NOMO-1 (cell line): ENCODE results near the gene IQCH.

Experiments
- DNase-seq, 2 experiments: peaks; one replicate each; lab custom pipeline; 2025; ENCODE audit not compliant: unreplicated experiment in 2 of 2; lab: John Stamatoyannopoulos, UW

IQCH gene

GRCh38 chr15:67521783-67522568, 267.4 kb downstream of the IQCH start:
- peak in 1 of 2 experiments; percentile 37 for DNase-seq

GRCh38 chr15:67523330-67523729, 268.7 kb downstream of the IQCH start:
- no peak for DNase-seq

GRCh38 chr15:67524235-67524634, 269.6 kb downstream of the IQCH start:
- no peak for DNase-seq

- DNase-seq: no peak
Observed at GRCh38 chr15:67528513-67528912, 273.9 kb downstream of the IQCH start.

GRCh38 chr15:67531379-67531914, 276.9 kb downstream of the IQCH start:
- peak in 1 of 2 experiments; percentile 8 for DNase-seq

- DNase-seq: no peak
Observed at GRCh38 chr15:67533873-67534272, 279.3 kb downstream of the IQCH start.

- DNase-seq: no peak
Observed at GRCh38 chr15:67534360-67534759, 279.8 kb downstream of the IQCH start.

- DNase-seq: no peak
Observed at GRCh38 chr15:67537771-67538170, 283.2 kb downstream of the IQCH start.

GRCh38 chr15:67542420-67543347, 288.1 kb downstream of the IQCH start, which contains the start of gene MAP2K5:
MAP2K5 (plus strand) TSS chr15:67542703; CDS start chr15:67543336, 633 bp downstream.
- peak; percentile 68 to 70 for DNase-seq

GRCh38 chr15:67543348-67543718, 288.7 kb downstream of the IQCH start:
- DNase-seq: no peak

- DNase-seq: no peak
Observed at GRCh38 chr15:67544475-67544874, 289.9 kb downstream of the IQCH start.

GRCh38 chr15:67545864-67546263, 291.3 kb downstream of the IQCH start:
- DNase-seq: no peak

- DNase-seq: no peak
Observed at GRCh38 chr15:67547064-67547463, 292.5 kb downstream of the IQCH start.

GRCh38 chr15:67547836-67548235, 293.2 kb downstream of the IQCH start:
- no peak for DNase-seq

- peak in 1 of 2 experiments; percentile 43 for DNase-seq
Observed at GRCh38 chr15:67548236-67548852, 293.8 kb downstream of the IQCH start.

GRCh38 chr15:67548862-67549651, 294.5 kb downstream of the IQCH start:
- peak; percentile 25 to 44 for DNase-seq

GRCh38 chr15:67549736-67550135, 295.1 kb downstream of the IQCH start:
- no peak for DNase-seq

- no peak for DNase-seq
Observed at GRCh38 chr15:67550522-67550921, 295.9 kb downstream of the IQCH start.

- no peak for DNase-seq
Observed at GRCh38 chr15:67551207-67551743, 296.7 kb downstream of the IQCH start.
